GM12878 (cell line): ENCODE measurements around the gene TDRD5. TPM values are rescaled to one million over a fixed set of nuclear protein-coding genes. Genes with fewer than 3 reads are reported as not detected.

Experiments used
- ATAC-seq: fragments of 200-7000 bp; cut with Tn5 transposase; 3 replicates; pipeline ENCODE4 v1.9.1; 2020; ENCODE audit warnings: mild to moderate bottlenecking, moderate library complexity
- BruUV-seq: library from RNA; stranded (reverse); fragments of 400-500 nt; replicated peaks from 2 replicates; lab custom pipeline; 2021; lab: Mats Ljungman, UMichigan
- CTCF ChIA-PET: fragments of 300-600 bp; sonication (Branson Sonifier 250); formaldehyde crosslinking; extraction: SDS; loops from one replicate; lab custom pipeline; 2021; ENCODE audit warnings: inconsistent platforms; lab: Yijun Ruan, JAX
- POLR2A ChIA-PET: fragments of 350-600 bp; formaldehyde crosslinking; extraction: SDS; loops from one replicate; lab custom pipeline; 2021; ENCODE audit warnings: inconsistent platforms; lab: Charles Lee
- RAD21 ChIA-PET: fragments of 300-600 bp; sonication (Branson Sonifier 250); formaldehyde crosslinking; loops from one replicate; lab custom pipeline; 2023; ENCODE audit warnings: antibody characterized with exemption; ENCODE audit not compliant: unreplicated experiment; lab: Charles Lee
- SMC1A ChIA-PET: fragments of 300-600 bp; sonication (Branson Sonifier 250); formaldehyde crosslinking; loops from one replicate; lab custom pipeline; 2023; ENCODE audit not compliant: unreplicated experiment, uncharacterized antibody; lab: Charles Lee
- DNase-seq: peaks from one replicate; pipeline ENCODE4 v3.0.0-alpha.2; 2011; ENCODE audit warnings: low read depth, low spot score
- FAIRE-seq: peaks from 3 replicates; lab custom pipeline; 2011; peaks lifted over from hg19 to GRCh38; lab: Jason Lieb, UNC
- H2AFZ ChIP-seq: 2 replicates; pipeline ENCODE4 v1.6.0; 2011; ENCODE audit warnings: low read depth, low read length, control low read depth; ENCODE audit not compliant: control insufficient read depth
- H3K27ac ChIP-seq: 2 replicates; pipeline ENCODE4 v1.5.1; 2011; ENCODE audit warnings: control low read depth; ENCODE audit not compliant: control insufficient read depth, insufficient read depth
- H3K27me3 ChIP-seq, 2 experiments: replicated peaks in 1 of 2; 2 replicates each; pipeline versions ENCODE4 v1.6.0 to v1.6.1; 2011; ENCODE audit warnings: low read length in 1 of 2; ENCODE audit not compliant: control insufficient read depth in 2 of 2, insufficient read depth in 2 of 2
- H3K36me3 ChIP-seq, 2 experiments: 2 replicates each; pipeline ENCODE4 v1.5.1; 2011; ENCODE audit warnings: low read length in 1 of 2; ENCODE audit not compliant: control insufficient read depth in 2 of 2, insufficient read depth in 2 of 2
- H3K4me1 ChIP-seq: 2 replicates; pipeline ENCODE4 v1.6.1; 2011; ENCODE audit warnings: mild to moderate bottlenecking, low read length, moderate library complexity, mixed read lengths; ENCODE audit not compliant: control insufficient read depth, insufficient read depth
- H3K4me2 ChIP-seq: 2 replicates; pipeline ENCODE4 v1.6.0; 2011; ENCODE audit warnings: control low read depth; ENCODE audit not compliant: control insufficient read depth, insufficient read depth
- H3K4me3 ChIP-seq: fragments of 200-600 bp; sonication (generic); 2 replicates; pipeline ENCODE4 v1.5.1; 2016
- H3K79me2 ChIP-seq: 2 replicates; pipeline ENCODE4 v1.6.0; 2011; ENCODE audit warnings: low read length; ENCODE audit not compliant: control insufficient read depth, insufficient read depth
- H3K9ac ChIP-seq: 2 replicates; pipeline ENCODE4 v1.8.0; 2011; ENCODE audit warnings: low read length, control low read depth, mixed read lengths; ENCODE audit not compliant: control insufficient read depth, insufficient read depth
- H3K9me3 ChIP-seq: replicated peaks from 3 replicates; pipeline ENCODE4 v1.5.1; 2011; ENCODE audit warnings: mild to moderate bottlenecking, low read length; ENCODE audit not compliant: control insufficient read depth, insufficient read depth
- H4K20me1 ChIP-seq: 2 replicates; pipeline ENCODE4 v1.6.0; 2011; ENCODE audit not compliant: control insufficient read depth, insufficient read depth
- CHD2 ChIP-seq: IDR thresholded peaks from 2 replicates; pipeline ENCODE4 v1.6.1; 2011; ENCODE audit warnings: low read depth, low read length, improper control_type of control experiment, borderline replicate concordance
- KDM1A ChIP-seq: fragments of 200-600 bp; sonication (generic); IDR thresholded peaks from 2 replicates; pipeline ENCODE4 v1.6.1; 2016; ENCODE audit warnings: borderline replicate concordance
- MAX ChIP-seq: IDR thresholded peaks from 2 replicates; pipeline ENCODE4 v1.6.1; 2012; ENCODE audit warnings: low read depth, low read length, improper control_type of control experiment
- MEF2B ChIP-seq: fragments of 450-650 bp; IDR thresholded peaks from 2 replicates; pipeline ENCODE4 v1.6.1; 2018; ENCODE audit warnings: mild to moderate bottlenecking, moderate library complexity; ENCODE audit not compliant: partially characterized antibody, poor library complexity, severe bottlenecking
- NRF1 ChIP-seq: conservative IDR thresholded peaks from 2 replicates; pipeline ENCODE4 v1.6.1; 2011; ENCODE audit warnings: mild to moderate bottlenecking, low read depth, low read length, improper control_type of control experiment
- POLR2AphosphoS2 ChIP-seq: IDR thresholded peaks from 2 replicates; pipeline ENCODE4 v1.6.1; 2011; ENCODE audit warnings: low read depth, mild to moderate bottlenecking, low read length, improper control_type of control experiment, moderate library complexity
- POU2F2 ChIP-seq: IDR thresholded peaks from 3 replicates; pipeline ENCODE4 v1.6.1; 2011; ENCODE audit warnings: low read depth, mild to moderate bottlenecking, low read length, borderline replicate concordance
- RUNX3 ChIP-seq: IDR thresholded peaks from 2 replicates; pipeline ENCODE4 v1.6.1; 2012; ENCODE audit warnings: low read length, inconsistent platforms
- TCF7 ChIP-seq: IDR thresholded peaks from 2 replicates; pipeline ENCODE4 v1.6.1; 2014; ENCODE audit warnings: antibody characterized with exemption, borderline replicate concordance
- WGBS: methylation state at CpG from one replicate; pipeline ENCODE4 v1.1.6; 2016; ENCODE audit warnings: low lambda C conversion rate; ENCODE audit not compliant: insufficient replicate concordance, insufficient coverage; ENCODE audit errors: missing lambda C conversion rate; 5-methylcytosine and 5-hydroxymethylcytosine counted together
- in situ Hi-C: fragments of 300-500 bp; cut with MboI; formaldehyde crosslinking; loops from 9 replicates; pipeline ENCODE4 v1.14.3; 2018; ENCODE audit warnings: mixed read lengths
- intact Hi-C: fragments of 100-400 bp; cut with micrococcal nuclease; formaldehyde crosslinking; loops from one replicate; pipeline ENCODE4 v1.14.2; 2022; ENCODE audit not compliant: unreplicated experiment
- polyA plus RNA-seq, 11 experiments: library from polyadenylated mRNA; depleted of rRNA in 4 of 11; unstranded in 6 of 11; stranded (reverse) in 5 of 11; fragments of >200 nt; fragmentation: Nextera tagmentation in 4 of 11; fragmentation: Illumina TruSeq in 1 of 11; extraction: Ambion mirVana in 4 of 11; extraction: Trizol in 1 of 11; gene quantifications; 1 replicate in 1 of 11; 2 replicates in 10 of 11; pipeline versions ENCODE4 v1.2.1 to v1.2.3, GENCODE V29; 2011 to 2016; ENCODE audit warnings: inconsistent platforms in 2 of 11, missing spikeins in 2 of 11, low read depth in 1 of 11
- total RNA-seq, 4 experiments: library from RNA; depleted of rRNA in 3 of 4; stranded (reverse); fragments of >200 nt in 3 of 4; fragmentation: Illumina TruSeq in 1 of 4; extraction: Trizol in 1 of 4; gene quantifications; 2 replicates each; pipeline versions ENCODE4 v1.2.1 to v1.2.3, GENCODE V29; 2013 to 2021

The TDRD5 gene
- total and polyA plus RNA-seq, 10 of the 15 experiments (the other 5 are each of a cell fraction or from before 2014, with no cell fraction given), result 0.01 TPM; not detected in 9

DNA sequence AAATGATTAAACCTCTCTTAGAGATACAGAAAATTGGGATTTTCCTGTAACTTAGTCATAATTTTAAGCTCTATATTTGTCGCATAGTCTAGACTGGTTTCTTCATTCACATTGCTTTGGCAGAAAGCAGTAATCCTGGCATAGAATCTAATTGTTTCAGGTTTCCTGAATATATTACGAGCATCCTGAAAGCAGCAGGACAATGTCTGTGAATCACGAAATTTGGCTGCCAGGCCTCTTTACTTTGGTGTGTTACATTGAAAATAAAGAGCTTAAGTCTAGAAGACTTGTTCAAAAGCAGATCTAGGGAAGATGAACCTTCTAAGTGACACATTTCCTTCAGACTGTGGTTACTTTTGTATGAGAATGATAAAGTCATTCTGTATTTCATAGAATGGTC, 72.2 kb downstream of the TDRD5 start:
- Histone ChIP-seq H3K9ac (no peak overlapping the region), H3K4me3 (no peak overlapping the region), H3K9me3 (no peaks in the 10 kb centered on the region), H3K4me2 (no peak overlapping the region), H3K36me3 (no peaks in the 10 kb centered on the region), H2AFZ (no peak overlapping the region), H3K27me3 (no peaks in the 10 kb centered on the region), H3K27ac (no peak overlapping the region), H3K79me2 (no peaks in the 10 kb centered on the region), H3K4me1 (no peaks in the 10 kb centered on the region), H4K20me1 (no peaks in the 10 kb centered on the region)
- CTCF ChIA-PET, result no interaction called here
- RAD21 ChIA-PET, result interaction anchor here (1.1 kb wide), 1 partner anchor 151 kb away, joined by 4 read pairs; no protein-coding TSS in a partner anchor
- POLR2A ChIA-PET, result no interaction called here
- no TSS peak for BruUV-seq
- WGBS, result 19% methylated on average over 3 of the region's 3 CpGs
- no peak for ATAC-seq
- SMC1A ChIA-PET, result interaction anchor here (0.8 kb wide), 1 partner anchor 14 kb away, joined by 3 read pairs; no protein-coding TSS in a partner anchor
- TF ChIP-seq POU2F2, result no peak
- no peak for TF ChIP-seq RUNX3
- no peak for TF ChIP-seq POLR2AphosphoS2
- no peak for TF ChIP-seq NRF1
- no peak for TF ChIP-seq MAX
- TF ChIP-seq KDM1A, result no peak
- no peak for TF ChIP-seq TCF7
- no peak for TF ChIP-seq MEF2B
- no peak for TF ChIP-seq CHD2
- no peak for FAIRE-seq
- in situ Hi-C loops (no loop called here), intact Hi-C loops (no loop called here)
- no peak for DNase-seq
